WTC11 (cell line): Measurements from ENCODE around the gene LYPD3.

Experiments used
- ATF1 ChIP-seq: sonication (generic); formaldehyde crosslinking; IDR thresholded peaks from 2 replicates; pipeline ENCODE4 v1.8.1; 2023; ENCODE audit warnings: mild to moderate bottlenecking, moderate library complexity, missing genetic modification reagents
- ATF2 ChIP-seq: sonication (generic); formaldehyde crosslinking; IDR thresholded peaks from 2 replicates; pipeline ENCODE4 v1.8.1; 2022; ENCODE audit warnings: low read depth, missing genetic modification reagents, borderline replicate concordance
- CTCF ChIP-seq: fragments of 200-600 bp; IDR thresholded peaks from 2 replicates; pipeline ENCODE4 v1.8.0; 2022; ENCODE audit warnings: antibody characterized with exemption
- E2F4 ChIP-seq: sonication (generic); formaldehyde crosslinking; IDR thresholded peaks from 2 replicates; pipeline ENCODE4 v1.8.1; 2022; ENCODE audit warnings: low read depth, mild to moderate bottlenecking, moderate library complexity, missing genetic modification reagents, borderline replicate concordance
- ELF4 ChIP-seq: sonication (generic); formaldehyde crosslinking; IDR thresholded peaks from 2 replicates; pipeline ENCODE4 v1.8.1; 2022; ENCODE audit warnings: low read depth, mild to moderate bottlenecking, moderate library complexity, missing genetic modification reagents
- ESRRA ChIP-seq: sonication (generic); formaldehyde crosslinking; IDR thresholded peaks from 2 replicates; pipeline ENCODE4 v1.8.1; 2022; ENCODE audit warnings: mild to moderate bottlenecking, missing genetic modification reagents, borderline replicate concordance
- FOXJ3 ChIP-seq: sonication (generic); formaldehyde crosslinking; IDR thresholded peaks from 2 replicates; pipeline ENCODE4 v1.9.0; 2021; ENCODE audit warnings: missing genetic modification reagents, mild to moderate bottlenecking, borderline replicate concordance
- IRF2 ChIP-seq: sonication (generic); formaldehyde crosslinking; IDR thresholded peaks from 2 replicates; pipeline ENCODE4 v1.8.0; 2022; ENCODE audit warnings: low read depth, missing genetic modification reagents, borderline replicate concordance
- NR3C1 ChIP-seq: sonication (generic); formaldehyde crosslinking; conservative IDR thresholded peaks from 2 replicates; pipeline ENCODE4 v1.8.1; 2023; ENCODE audit warnings: low read depth, mild to moderate bottlenecking, missing genetic modification reagents
- PREB ChIP-seq: sonication (generic); formaldehyde crosslinking; IDR thresholded peaks from 2 replicates; pipeline ENCODE4 v1.8.1; 2022; ENCODE audit warnings: mild to moderate bottlenecking, missing genetic modification reagents, moderate library complexity, borderline replicate concordance
- TEAD4 ChIP-seq: sonication (generic); formaldehyde crosslinking; IDR thresholded peaks from 2 replicates; pipeline ENCODE4 v1.8.0; 2022; ENCODE audit warnings: mild to moderate bottlenecking, missing genetic modification reagents
- ZBTB21 ChIP-seq: sonication (generic); formaldehyde crosslinking; IDR thresholded peaks from 2 replicates; pipeline ENCODE4 v1.8.1; 2023; ENCODE audit warnings: mild to moderate bottlenecking, missing genetic modification reagents, borderline replicate concordance
- TF ChIP-seq, protein P1 (sequence below): sonication (generic); formaldehyde crosslinking; IDR thresholded peaks from 2 replicates; pipeline ENCODE4 v1.8.0; 2023; ENCODE audit warnings: missing genetic modification reagents, mild to moderate bottlenecking, borderline replicate concordance
- TF ChIP-seq, protein P2 (sequence below): sonication (generic); formaldehyde crosslinking; IDR thresholded peaks from 2 replicates; pipeline ENCODE4 v1.8.0; 2022; ENCODE audit warnings: missing genetic modification reagents

DNA sequence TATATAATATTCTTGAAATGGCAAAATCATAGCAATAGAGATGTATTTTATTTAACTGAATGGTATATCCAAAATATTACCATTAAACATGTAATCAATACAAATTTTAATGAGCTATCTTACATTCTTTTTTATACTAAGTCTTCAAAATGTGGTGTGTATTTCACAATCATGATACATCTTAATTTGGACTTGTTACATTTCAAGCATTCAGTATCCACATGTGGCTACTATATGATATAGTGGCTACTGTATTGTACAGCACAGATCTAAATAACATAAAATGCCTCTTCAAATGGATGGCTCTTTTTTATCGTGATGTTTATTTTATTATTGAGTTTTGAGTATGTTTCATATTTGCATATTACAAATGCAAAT lies 42.7 kb downstream of the LYPD3 start:
- TF ChIP-seq ELF4 (CRISPR knock-in tag), result no peak
- TF ChIP-seq ZBTB21, result no peak
- TF ChIP-seq, protein P1, sequence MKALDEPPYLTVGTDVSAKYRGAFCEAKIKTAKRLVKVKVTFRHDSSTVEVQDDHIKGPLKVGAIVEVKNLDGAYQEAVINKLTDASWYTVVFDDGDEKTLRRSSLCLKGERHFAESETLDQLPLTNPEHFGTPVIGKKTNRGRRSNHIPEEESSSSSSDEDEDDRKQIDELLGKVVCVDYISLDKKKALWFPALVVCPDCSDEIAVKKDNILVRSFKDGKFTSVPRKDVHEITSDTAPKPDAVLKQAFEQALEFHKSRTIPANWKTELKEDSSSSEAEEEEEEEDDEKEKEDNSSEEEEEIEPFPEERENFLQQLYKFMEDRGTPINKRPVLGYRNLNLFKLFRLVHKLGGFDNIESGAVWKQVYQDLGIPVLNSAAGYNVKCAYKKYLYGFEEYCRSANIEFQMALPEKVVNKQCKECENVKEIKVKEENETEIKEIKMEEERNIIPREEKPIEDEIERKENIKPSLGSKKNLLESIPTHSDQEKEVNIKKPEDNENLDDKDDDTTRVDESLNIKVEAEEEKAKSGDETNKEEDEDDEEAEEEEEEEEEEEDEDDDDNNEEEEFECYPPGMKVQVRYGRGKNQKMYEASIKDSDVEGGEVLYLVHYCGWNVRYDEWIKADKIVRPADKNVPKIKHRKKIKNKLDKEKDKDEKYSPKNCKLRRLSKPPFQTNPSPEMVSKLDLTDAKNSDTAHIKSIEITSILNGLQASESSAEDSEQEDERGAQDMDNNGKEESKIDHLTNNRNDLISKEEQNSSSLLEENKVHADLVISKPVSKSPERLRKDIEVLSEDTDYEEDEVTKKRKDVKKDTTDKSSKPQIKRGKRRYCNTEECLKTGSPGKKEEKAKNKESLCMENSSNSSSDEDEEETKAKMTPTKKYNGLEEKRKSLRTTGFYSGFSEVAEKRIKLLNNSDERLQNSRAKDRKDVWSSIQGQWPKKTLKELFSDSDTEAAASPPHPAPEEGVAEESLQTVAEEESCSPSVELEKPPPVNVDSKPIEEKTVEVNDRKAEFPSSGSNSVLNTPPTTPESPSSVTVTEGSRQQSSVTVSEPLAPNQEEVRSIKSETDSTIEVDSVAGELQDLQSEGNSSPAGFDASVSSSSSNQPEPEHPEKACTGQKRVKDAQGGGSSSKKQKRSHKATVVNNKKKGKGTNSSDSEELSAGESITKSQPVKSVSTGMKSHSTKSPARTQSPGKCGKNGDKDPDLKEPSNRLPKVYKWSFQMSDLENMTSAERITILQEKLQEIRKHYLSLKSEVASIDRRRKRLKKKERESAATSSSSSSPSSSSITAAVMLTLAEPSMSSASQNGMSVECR (CRISPR knock-in tag), result no peak
- no peak for TF ChIP-seq ESRRA (CRISPR knock-in tag)
- TF ChIP-seq CTCF, result no peak
- no peak for TF ChIP-seq ATF1 (CRISPR knock-in tag)
- TF ChIP-seq, protein P2, sequence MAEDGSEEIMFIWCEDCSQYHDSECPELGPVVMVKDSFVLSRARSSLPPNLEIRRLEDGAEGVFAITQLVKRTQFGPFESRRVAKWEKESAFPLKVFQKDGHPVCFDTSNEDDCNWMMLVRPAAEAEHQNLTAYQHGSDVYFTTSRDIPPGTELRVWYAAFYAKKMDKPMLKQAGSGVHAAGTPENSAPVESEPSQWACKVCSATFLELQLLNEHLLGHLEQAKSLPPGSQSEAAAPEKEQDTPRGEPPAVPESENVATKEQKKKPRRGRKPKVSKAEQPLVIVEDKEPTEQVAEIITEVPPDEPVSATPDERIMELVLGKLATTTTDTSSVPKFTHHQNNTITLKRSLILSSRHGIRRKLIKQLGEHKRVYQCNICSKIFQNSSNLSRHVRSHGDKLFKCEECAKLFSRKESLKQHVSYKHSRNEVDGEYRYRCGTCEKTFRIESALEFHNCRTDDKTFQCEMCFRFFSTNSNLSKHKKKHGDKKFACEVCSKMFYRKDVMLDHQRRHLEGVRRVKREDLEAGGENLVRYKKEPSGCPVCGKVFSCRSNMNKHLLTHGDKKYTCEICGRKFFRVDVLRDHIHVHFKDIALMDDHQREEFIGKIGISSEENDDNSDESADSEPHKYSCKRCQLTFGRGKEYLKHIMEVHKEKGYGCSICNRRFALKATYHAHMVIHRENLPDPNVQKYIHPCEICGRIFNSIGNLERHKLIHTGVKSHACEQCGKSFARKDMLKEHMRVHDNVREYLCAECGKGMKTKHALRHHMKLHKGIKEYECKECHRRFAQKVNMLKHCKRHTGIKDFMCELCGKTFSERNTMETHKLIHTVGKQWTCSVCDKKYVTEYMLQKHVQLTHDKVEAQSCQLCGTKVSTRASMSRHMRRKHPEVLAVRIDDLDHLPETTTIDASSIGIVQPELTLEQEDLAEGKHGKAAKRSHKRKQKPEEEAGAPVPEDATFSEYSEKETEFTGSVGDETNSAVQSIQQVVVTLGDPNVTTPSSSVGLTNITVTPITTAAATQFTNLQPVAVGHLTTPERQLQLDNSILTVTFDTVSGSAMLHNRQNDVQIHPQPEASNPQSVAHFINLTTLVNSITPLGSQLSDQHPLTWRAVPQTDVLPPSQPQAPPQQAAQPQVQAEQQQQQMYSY (CRISPR knock-in tag), result no peak
- TF ChIP-seq E2F4 (CRISPR knock-in tag), result no peak
- TF ChIP-seq IRF2 (CRISPR knock-in tag), result no peak
- TF ChIP-seq PREB (CRISPR knock-in tag), result no peak
- no peak for TF ChIP-seq ATF2 (CRISPR knock-in tag)
- TF ChIP-seq TEAD4 (CRISPR knock-in tag), result no peak
- TF ChIP-seq FOXJ3, result no peak
- no peak for TF ChIP-seq NR3C1 (CRISPR knock-in tag)
